SIG-M5 (cell line): ENCODE measurements around the gene LBHD1.
"Not testable (repeated sequence)": the region's sequence is repeated elsewhere in the genome, so short reads cannot be mapped to it uniquely, and the experiment has no call there.

Experiments used
- DNase-seq: peaks from one replicate; lab custom pipeline; 2025; lab: John Stamatoyannopoulos, UW

LBHD1 gene

DNA sequence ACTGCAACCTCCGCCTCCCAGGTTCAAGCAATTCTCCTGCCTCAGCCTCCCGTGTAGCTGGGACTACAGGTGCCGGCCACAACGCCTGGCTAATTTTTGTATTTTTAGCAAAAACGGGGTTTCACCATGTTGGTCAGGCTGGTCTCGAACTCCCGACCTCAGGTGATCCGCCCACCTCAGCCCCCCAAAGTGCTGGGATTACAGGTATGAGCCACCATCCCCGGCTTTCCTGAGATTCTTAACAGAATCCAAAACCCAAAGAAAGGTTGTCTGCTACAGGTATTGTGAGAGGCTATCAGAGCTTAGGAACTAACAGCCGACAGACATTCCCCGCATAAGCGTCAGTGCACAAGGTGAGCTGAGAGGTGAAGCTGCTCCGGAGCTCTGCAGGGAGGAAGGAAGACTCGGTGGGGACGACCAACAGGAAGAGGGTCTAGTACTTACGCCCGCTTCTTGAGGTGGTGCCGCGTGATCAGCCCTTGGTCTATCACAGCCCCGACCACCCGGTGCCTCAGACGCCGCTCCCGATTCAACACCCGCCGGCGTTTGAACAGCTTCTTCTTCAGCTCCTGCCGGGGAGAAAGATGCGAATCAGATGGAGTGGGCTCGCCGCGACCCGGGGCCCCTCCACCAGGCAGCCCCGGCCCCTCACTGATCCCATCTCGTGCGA is 7.5 kb downstream of the LBHD1 start:
- DNase-seq = no peak

DNA sequence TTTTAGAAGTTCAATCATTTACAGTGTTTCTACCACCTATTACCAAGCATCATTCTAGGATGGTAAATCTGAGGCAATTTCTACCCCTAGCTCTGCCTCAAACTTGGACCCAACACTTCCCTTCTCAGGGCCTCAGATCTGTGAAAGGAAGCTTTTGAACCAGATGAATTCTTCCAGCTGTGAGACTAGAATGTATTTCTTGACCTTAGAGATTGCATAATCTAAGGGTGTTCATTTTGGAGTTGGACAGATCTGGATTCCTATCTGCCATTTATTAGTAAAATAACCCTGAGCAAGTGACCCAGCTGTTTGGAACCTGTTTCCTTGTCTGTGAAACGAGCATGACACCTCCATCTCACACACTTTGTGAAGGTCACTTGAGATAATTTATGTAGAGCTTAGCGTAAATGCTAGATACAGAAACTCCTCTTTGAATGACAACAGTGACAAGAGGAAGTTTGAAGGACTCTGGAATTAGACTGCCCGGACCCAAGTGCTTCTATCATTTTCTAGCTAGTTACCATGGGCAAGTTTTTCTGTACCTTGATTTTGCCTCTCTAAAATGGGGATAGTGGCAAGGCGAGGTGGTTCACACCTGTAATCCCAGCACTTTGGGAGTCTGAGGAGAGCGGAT is 15.2 kb downstream of the LBHD1 start:
- no peak for DNase-seq

GRCh38 chr11:62654297-62654696 is 17.8 kb downstream of the LBHD1 start:
- no peak for DNase-seq

DNA sequence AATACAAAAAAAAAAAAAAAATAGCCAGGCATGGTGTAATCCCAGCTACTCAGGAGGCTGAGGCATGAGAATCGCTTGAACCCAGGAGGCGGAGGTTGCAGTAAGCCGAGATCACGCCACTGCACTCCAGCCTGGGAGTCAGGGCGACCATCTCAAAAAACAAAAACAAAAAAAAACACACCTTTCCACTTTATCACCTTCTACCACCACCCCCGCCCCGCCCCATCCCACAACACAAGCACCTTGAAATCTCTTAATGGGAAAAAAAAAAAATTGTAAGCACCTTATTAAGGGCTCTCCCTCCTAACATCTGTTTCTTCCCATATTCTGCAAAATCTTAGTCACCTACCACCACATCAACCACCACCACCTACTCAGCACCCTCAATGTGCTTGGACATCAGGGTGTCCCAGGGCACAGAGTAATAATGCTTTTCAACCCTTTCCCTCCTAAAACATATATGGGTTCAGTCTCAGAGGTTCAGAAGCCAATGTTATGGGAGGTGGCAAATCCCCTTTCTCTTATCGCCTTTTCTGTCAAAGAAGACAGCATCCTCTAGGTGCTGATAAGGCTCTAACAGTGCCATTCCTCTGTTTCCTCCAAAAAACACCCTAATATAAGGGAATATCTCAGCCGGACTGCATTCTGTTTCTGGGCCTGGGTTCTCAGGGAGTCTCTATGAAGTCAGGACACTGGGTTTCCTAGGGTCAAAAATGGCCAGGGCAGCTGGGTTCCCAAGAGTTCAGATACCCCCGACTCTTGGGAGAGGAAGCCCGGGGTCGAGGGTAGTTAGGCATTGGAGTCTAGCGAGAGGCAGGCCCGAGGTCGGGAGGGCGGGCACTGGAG is 19.7 kb downstream of the LBHD1 start:
- no peak for DNase-seq

GRCh38 chr11:62650283-62650682 is 21.8 kb downstream of the LBHD1 start:
- DNase-seq = not testable (repeated sequence)

DNA sequence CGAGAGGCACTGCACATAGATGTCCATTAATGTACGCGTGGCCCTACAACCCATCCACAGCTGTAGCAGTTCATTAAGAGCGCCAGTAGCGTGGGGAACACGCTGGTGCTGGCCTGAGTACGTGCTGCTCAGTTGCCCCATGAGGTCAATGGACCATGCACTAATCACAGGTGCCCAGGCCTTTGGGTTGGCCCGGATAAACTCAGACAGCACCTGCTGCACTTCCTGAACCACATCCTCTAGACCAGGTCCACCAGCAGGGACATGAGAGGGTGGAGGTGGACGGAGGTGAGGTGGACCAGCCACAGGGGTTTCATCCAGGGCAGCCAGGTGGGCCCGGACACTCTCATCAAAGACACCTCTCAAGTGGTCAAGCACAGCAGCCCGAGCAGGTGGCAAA is 22.6 kb downstream of the LBHD1 start:
- no peak for DNase-seq

DNA sequence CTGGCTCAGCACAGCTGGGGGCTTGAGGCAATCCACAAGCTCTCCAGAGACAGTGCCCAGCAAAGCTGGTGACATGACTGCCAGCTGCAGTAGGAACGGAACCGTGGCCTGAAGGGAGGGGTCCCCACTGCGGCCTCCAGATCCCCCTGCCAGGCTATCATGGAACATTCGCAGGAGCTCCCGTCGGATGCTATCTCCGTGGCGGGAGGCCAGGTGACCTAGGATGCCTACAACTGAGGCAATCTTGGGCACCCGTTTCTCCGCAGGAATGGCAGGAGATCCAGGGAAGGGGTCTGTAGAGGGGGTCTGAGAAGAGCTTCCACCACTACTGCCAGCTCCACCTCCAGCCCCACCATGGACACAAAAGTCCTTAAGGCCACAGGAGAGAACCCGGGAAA is 23.1 kb downstream of the LBHD1 start:
- no peak for DNase-seq

- no peak for DNase-seq
Observed at GRCh38 chr11:62648185-62648966, 23.7 kb downstream of the LBHD1 start.

GRCh38 chr11:62647609-62648005 is 24.5 kb downstream of the LBHD1 start:
- DNase-seq = no peak

DNA sequence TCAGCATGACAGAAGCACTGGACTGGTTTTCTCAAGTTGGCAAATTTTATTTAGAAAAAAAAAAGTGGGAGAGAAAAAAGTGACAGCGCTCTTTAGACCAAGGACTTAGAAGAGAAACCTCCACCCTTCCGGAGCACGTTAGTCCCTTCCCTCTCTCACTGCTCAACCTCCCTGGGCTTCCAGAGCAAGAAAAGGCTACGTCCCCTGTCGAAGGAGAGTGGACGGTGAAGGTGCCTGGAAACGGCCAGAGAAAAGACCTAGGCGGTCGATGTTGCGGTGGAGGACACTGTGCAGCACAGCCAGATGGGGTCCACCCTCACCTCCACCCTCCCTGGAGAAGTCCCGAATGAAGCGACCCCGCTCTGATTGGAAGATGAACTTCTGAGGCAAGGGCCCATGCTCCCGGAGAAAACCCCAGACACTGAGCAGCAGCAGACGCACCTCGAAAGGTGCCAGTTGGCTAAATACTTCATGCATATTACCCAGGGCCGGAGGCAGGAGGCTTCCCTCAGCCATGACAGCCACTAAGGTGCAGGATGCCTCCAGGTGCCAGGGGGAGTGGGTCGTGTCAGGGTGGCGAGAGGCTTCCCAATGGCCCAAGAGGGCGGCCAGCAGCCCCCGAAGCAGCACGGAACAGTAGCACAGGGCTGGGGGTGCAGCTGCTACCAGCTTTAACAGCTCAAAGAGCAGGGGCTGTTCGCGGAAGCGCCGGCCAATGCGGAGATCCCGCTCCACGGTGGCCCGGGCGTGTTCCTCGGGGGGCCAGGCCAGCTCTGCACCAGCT is 25.1 kb downstream of the LBHD1 start:
- no peak for DNase-seq

DNA sequence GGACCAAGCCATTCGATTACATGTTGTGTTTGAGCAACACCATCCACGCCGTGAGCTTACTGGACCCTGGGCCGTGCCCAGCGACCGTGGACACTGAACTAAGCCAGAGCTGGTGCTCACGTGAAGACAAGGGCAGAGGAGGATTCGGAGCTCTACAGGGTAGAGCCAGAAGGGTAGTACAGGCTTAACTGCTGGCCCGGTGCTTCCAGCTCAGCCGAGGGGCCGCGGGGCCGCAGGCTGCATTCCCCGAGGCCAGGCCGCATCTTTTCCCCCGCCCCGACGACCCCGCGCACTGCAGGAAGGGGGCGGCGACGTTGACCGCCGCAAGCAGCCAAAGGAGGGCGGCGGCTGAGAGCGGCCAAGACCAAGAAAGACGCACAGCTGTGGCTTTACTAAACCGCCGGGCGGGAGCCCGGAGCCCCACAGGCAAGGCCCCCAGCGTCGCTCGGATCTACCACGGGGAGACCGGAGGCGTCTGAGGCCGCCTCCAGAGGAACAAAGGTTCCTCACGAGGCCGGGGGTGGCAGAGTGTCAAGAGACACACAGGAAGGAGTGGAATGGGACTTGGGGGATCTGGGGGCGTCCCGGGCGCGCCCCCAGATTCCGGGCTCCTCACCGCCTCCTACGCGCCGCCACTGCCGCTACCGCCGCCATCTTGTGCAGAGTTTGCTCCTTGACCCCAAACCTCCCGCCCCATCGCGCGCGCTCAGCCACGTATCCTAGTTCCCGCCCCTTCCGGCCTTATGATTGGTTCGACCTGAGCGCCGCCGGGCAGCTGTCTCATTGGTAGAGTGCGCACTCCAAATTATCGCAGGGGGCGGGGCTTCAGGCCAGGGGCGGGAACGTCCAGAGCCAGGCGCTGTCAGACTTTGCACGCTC is 25.9 kb downstream of the LBHD1 start, which contains the start of gene GANAB:
TSS of gene GANAB (minus strand) at position 668 of the 879 bp plus-strand sequence. CDS start at position 654, 14 bp downstream.
- DNase-seq = peak; percentile 84

DNA sequence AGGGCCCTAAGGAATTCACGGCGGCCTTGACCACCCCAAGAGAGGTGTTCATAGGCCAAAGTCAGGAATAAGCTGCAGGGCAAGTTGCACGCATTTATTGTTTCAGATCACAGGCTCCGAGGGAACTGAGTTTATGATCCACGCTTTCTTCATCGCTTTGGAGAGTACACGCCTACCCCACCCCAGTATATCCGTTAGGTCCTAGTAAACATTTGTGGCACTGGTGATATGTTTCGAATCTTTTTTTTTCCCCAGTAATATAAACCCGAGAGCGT is 26.5 kb downstream of the LBHD1 start:
- DNase-seq = no peak

DNA sequence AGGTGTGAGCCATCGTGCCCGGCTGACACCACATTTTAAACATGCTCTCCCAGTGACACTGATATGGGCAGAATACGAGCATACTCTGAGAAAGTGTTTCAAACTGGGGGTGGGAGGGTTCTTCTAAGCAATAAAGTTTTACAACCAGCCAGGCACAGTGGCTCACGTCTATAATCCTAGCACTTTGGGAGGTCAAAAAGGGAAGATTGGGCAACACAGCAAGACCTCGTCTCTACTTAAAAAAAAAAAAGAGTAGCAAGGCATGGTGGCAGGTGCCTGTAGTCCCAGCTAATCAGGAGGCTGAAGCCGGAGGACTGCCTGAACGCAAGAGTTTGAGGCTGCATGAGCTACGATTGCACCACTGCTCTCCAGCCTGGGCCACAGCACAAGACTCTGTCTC is 27.8 kb downstream of the LBHD1 start:
- DNase-seq = no peak

GRCh38 chr11:62632492-62632891 is 39.6 kb downstream of the LBHD1 start:
- DNase-seq = no peak

- no peak for DNase-seq
Observed at GRCh38 chr11:62627713-62628112, 44.4 kb downstream of the LBHD1 start.

- DNase-seq = no peak
Observed at GRCh38 chr11:62622476-62623089, 49.5 kb downstream of the LBHD1 start.

DNA sequence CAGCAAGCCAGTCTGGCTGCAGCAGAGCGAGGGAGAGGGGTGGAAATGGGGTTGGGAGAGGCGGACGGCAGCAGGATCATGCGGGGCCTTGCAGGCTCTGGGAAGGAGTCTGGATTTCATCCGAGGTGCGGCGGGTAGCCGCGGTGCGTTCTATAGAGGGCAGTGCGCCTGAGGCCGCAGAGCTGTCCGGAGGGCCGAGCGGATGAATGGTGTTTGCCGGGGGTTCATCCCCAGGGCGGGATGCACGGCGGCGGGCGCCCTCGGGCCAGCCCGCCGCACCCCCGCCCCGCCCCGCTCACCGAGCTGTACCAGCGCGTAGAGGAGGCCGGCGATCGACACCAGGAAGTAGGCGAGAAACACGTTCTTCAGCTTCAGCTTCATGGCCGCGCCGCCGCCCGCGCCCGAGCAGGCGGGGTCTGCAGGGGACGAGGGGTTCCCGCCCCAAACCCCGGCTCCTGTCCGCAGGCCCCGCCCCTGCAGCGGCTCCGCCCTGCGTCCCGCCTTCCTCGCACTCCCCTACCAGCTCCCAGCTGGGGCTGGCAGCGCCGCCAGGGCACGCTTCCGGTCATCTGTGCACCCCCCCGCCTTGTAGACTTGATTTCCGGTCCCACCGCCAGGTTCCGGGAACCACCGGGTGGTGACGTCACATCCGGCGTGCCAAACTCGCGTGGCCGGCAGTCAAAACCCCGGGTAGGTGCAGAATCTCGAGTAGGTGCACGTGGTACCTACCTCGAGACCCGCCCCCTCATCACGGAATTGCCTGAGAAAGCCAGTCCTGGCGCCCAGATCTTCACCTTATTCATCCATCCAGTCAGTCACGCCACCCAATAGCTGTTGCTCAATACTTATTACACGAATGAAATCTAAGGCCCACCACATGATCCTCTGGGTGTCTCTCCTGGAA is 50.2 kb downstream of the LBHD1 start, which contains the start of gene B3GAT3:
TSS of gene B3GAT3 (minus strand) at position 420 of the 904 bp plus-strand sequence. CDS start at position 381, 39 bp downstream.
- DNase-seq = peak; percentile 46

- DNase-seq = no peak
Observed at GRCh38 chr11:62621027-62621566, 51.0 kb downstream of the LBHD1 start.

- not testable (repeated sequence) for DNase-seq
Observed at GRCh38 chr11:62616957-62617356, 55.1 kb downstream of the LBHD1 start.
